Stimulated activated naive CD4-positive, alpha-beta T cell treated with Interleukin-2 at 50 U/mL for 16 hours (primary cell): Measurements from ENCODE around the gene SUFU.
A peak's percentile ranks its signal among the peaks of the same experiment; 100 is the strongest.
"Not testable (repeated sequence)": the region's sequence is repeated elsewhere in the genome, so short reads cannot be mapped to it uniquely, and the experiment has no call there.

Experiments
- DNase-seq: peaks from one replicate; lab custom pipeline; 2025; lab: John Stamatoyannopoulos, UW

The SUFU gene

DNA sequence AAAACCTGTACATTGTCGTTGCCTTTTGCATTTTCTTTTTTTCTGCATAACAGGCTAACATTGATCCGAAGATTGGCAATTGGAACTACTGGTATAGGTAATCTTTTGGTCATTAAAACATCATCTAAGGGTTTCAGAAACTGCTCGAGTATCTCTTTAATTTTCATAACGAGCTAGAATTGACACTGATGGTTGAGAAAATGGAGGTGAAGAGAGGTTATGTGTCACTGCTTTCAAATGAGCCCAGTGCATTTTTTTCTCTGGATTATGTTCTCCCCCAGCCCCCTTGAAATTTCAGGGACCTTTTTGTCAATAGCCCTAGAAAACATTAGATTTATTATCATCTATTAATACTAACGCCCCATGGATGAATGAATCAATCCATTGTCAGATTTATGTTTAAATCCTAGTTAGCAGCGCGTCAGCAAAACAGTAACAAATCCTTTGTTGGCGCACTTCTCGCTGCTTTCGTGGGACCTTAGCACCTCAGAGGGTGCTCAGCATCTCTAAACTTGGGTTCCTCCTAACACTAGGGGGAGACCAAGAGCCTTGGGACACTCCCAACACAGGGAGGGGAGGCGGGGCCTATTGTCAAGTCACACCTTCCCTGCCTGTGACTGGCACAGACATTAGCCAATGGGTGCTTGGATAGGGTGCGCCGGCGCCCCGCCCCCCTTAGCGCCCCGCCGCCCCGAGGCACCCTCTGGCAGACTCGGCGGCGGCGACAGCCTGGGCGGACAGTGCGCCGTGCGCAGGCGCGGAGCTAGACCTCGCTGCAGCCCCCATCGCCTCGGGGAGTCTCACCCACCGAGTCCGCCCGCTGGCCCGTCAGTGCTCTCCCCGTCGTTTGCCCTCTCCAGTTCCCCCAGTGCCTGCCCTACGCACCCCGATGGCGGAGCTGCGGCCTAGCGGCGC, at the start of gene SUFU:
TSS of gene SUFU (plus strand) at position 709 of the 915 bp plus-strand sequence. CDS start at position 890, 181 bp downstream.
- DNase-seq: peak; percentile 96

GRCh38 chr10:102454662-102455487, 48.9 kb upstream of the SUFU start:
- DNase-seq: not testable (repeated sequence)

GRCh38 chr10:102455893-102456471, 47.8 kb upstream of the SUFU start:
- DNase-seq: no peak

DNA sequence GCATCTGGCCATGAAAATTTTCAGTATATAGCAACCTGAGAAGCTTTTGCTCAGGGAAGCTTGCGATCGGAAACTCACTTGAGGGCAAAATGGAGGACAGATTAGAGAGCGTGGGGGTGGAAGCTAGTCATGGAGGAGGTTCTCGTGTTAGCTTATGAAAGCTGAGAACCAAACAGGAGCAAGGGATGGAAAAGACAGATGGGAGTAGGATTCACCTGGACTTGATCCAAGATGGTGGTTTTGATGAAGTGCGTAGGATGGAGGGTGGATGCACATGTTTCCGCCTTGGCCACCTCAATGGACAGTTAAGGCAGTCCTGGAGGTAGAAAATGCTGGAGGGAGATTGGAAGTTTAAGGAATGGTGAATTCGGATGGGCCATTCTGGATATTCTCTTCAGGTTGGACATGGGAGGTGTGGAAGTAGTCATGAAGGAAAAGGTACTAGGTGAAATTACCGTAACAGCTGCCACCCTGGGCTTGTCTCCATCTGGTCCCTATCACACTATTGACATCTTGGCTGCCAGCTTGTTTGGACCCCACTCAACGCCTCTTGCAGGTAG, 46.1 kb upstream of the SUFU start:
- DNase-seq: no peak

- no peak for DNase-seq
Observed at GRCh38 chr10:102458656-102459055, 45.1 kb upstream of the SUFU start.

DNA sequence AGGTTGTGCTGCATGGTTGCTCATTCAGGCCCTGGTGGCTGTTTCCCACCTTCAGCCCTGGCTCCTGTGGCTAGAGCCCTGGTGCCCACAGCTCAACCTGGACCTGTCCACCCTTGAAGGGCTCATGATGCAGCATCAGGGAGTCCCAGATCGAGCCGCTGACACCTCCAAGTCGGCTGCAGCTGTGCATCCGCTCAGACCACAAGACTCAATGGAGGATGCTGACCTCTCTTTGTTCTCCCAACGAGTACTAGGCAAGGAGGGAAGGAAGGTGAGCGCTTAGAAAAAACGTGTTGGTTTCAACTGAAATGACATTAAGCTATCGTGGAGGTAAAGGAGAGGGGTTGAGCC, 43.0 kb upstream of the SUFU start:
- DNase-seq: no peak

DNA sequence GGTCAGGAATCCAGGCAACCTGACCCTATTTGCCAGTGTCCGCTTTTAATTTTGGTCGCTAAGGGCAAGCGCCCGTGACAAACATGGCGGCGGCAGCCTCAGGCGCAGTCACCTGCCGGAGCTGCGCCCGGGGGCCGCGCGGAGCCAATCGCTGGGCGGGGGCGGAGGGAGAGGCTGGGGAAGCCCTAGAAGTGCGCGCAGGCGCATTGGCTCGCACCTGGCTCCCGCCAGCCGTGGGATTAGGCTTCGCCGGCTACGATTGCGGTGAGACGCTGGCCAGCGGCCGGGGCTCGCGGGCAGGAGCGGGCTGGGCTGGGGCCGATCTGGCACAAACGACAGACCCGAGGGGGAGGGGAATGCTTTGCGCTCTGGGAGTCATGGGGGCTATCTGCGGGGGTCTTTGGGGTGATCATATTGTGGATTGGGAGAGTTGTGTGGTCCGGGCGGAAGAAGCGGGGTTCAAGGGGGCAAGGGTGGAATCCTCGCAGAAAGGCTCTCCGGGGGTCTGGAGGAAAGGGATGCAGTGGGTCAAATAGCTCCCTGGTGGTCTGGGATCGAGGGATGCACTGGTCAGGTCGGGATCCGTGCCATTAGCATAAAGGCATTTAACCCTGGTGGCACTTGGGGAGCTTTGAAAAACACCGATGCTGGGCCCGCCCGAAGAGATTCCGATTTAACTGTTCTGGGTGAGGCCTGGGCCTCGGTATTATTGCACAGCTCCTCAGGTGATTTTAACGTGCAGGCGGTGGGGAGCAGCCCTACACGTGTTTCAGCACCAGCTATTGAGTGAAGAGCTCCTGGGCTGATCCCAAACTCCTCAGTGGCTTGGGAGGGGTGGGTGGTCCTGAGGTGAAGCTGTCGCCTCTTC, 42.4 kb upstream of the SUFU start:
- DNase-seq: peak; percentile 91

DNA sequence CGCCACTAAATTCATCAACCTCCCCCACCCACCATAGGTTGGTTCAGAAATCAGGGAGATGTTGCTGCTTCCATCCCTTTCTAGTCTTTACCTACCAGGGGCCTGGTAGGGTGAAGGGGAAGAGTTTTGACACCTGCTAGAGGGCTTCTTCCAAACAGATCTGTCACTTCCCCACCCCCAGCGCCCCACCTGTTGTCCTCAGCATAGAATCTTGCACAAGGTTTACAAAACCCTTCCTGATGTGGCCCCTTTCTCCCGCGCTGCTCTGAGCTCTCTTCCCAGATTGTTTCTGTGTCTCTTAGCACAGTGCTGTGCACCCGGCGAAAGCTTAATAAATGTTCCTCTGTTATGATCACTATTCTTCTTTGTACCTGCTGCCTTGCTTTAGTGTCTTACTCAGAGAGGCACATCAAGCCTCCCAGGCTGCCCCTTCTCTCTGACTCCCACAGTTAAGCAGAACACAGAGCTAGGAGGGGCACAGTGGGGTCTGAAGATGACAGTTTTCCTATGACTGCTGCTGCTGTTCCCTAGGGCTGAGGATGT, 41.2 kb upstream of the SUFU start:
- DNase-seq: no peak

GRCh38 chr10:102463983-102464382, 39.8 kb upstream of the SUFU start:
- DNase-seq: no peak

DNA sequence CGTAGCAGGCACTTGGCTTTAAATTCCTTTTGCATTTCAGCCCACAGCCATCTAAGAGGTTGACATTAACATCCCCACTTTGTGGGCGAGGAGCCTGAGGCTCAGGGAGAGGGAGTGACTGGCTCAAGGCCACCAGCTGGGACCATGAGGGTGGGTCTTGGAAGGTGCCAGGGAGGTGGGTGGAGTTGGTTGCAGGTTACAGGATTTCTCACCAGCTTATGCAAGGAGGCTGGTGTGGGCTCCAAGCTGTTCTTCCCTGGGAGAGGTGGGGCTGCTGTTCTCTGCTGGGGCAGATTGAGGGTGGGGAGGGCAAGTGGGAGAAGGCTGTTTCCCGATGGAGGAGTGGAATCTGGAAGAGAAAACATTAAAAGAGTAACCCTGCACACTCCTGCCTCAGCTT, 38.3 kb upstream of the SUFU start:
- no peak for DNase-seq

DNA sequence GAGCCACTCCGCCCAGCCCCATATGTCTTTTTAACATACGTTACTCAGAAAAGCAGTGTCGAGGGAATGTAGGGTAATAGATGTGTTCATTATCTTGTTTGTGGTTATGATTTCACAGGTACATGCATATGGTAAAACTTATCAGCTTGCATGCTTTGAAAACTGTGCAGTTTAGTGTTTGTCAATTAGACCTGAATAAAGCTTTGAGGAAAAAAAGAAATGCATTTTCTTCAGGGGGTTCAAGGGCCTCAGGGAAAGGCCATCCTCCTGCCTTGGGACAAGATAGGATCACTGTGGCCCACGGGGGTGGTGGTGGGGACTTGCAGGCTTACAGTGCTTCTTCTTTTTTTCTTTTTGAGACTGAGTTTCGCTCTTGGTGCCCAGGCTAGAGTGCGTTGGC, 36.5 kb upstream of the SUFU start:
- DNase-seq: no peak

- DNase-seq: no peak
Observed at GRCh38 chr10:102467971-102468438, 35.8 kb upstream of the SUFU start.

- no peak for DNase-seq
Observed at GRCh38 chr10:102468683-102469082, 35.1 kb upstream of the SUFU start.

DNA sequence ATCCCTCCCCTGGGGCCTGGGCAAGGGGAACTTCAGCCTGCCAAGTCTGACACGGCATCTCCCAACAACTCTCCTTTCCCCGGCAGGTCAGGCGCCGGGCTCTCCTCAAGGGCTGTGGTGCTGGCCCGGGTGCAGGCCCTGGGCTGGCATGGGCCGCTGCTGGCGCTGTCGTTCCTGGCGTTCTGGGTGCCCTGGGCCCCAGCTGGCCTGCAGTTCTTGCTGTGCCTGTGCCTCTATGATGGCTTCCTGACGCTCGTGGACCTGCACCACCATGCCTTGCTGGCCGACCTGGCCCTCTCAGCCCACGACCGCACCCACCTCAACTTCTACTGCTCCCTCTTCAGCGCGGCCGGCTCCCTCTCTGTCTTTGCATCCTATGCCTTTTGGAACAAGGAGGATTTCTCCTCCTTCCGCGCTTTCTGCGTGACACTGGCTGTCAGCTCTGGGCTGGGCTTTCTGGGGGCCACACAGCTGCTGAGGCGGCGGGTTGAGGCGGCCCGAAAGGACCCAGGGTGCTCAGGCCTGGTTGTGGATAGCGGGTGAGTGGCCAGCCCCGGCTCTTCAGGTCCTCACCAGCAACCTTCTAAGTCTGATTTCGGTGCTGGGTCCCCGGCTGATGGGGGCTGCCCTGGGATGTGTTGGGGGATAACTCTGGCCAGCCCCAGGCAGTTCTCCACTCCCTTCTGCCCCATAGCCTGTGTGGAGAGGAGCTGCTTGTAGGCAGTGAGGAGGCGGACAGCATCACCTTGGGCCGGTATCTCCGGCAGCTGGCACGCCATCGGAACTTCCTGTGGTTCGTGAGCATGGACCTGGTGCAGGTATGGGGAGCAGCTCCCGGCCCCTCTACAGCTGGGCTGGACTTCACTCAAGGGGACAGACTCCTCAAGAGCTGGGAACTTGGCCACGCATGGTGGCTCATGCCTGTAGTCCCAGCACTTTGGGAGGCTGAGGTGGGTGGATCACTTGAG, 32.9 kb upstream of the SUFU start:
- DNase-seq: no peak

DNA sequence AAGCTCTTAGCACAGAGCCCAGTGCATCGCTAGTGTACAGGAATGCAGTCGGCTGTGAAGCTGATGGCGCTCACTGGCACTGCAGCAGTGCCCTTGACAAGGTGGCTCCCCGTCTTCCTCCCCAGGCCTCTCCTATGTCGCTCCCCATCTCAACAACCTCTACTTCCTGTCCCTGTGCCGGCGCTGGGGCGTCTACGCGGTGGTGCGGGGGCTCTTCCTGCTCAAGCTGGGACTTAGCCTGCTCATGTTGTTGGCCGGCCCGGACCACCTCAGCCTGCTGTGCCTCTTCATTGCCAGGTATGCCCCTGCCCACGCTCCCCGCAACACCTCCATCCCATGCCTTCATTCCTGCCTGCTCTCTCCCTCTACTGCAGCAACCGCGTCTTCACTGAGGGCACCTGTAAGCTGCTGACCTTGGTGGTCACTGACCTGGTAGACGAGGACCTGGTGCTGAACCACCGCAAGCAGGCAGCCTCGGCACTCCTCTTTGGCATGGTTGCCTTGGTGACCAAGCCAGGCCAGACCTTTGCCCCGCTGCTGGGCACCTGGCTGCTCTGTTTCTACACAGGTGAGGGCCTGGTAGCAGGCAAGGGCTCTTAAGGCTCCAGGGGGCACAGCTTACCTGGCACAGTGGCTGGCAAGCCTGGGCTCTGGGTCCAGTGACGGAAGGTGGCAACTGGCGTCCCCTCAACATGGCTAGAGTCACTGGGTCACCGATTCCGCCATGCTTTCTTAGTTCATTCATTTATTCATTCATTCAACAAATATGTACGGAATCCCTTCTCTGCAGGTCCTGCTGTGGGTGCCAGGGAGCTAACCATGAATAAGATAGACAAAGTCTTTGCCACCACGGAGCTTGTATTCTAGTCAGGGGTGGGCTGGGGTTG, 30.1 kb upstream of the SUFU start:
- DNase-seq: no peak

GRCh38 chr10:102475451-102476040, 28.2 kb upstream of the SUFU start:
- DNase-seq: no peak

- DNase-seq: no peak
Observed at GRCh38 chr10:102476466-102477141, 27.2 kb upstream of the SUFU start.

DNA sequence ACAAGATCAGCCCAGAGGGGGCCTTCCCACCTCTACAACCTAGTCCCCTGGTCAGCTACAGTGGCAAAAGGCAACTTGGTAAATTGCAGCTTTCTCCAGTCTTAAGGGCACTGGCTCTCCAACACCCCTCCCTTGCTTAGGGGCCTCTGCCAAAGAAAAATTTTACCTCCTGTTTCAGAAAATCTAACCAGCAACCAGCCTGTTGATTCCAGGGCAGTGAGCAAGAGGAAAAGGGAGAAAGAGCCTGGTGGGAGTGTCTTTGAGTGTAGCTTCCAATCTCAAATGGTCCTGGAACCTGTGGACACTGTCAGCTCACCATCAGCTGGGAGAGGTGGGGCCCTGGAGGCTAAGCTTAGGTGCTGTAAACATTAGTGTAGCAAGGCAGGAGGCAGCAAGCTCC, 24.1 kb upstream of the SUFU start:
- DNase-seq: no peak
